Endometrial microvascular endothelial cells (primary cell): Measurements from ENCODE around the gene NEBL. TPM values are rescaled to one million over a fixed set of nuclear protein-coding genes. Genes with fewer than 3 reads are reported as not detected.

Source experiments
- in situ Hi-C: cut with HindIII; loops from 2 replicates; pipeline ENCODE4 v1.10.0; 2017; ENCODE audit warnings: low sequenced_read_pairs, low pct_unique_long_range_greater_than_20kb; ENCODE audit errors: inconsistent ontology term
- total RNA-seq: library from RNA; depleted of rRNA; stranded (reverse); fragments of >200 nt; gene quantifications from one replicate; pipeline ENCODE4 v1.2.3, GENCODE V29; 2015; ENCODE audit errors: inconsistent ontology term

The NEBL gene
- total RNA-seq, 1 donor from 2014 or later: 5.9 TPM

DNA sequence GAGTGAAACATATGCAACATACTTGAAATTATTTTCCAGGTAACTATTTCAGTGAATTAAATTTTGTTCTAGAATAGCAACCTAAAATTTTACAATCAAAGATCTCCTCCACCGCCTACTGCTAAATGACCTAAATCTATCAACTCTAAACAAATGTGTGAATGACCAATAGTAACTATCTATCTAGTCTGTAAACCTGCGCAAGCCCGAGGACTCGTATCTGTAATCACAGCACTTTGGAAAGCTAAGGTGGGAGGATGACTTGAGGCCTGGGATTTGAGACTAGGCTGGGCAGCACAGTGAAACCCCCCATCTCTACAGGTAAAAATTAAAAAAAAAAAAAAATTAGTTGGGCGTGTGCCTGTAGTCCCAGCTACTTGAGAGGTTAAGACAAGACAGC lies 83.0 kb downstream of the NEBL start:
- in situ Hi-C loops: no loop called here

DNA sequence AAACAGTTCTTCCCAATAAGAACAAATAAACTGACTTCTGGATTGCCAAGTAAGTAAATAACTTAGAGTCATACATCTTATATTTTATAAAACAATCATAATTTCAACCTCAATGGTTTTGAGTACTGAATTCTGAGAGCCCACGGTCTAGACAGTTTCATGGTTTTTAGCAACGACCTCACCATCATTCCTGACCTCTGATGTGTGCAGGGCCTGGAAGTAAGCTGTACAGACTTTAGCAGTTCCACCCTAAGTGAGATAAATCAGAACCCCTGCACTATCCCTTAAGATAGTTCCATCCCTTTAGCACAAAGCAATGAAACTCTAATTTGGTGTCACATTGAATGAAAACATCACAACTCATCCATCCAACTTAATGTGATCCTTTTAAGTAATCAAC lies 86.0 kb downstream of the NEBL start:
- in situ Hi-C loops: no loop called here

DNA sequence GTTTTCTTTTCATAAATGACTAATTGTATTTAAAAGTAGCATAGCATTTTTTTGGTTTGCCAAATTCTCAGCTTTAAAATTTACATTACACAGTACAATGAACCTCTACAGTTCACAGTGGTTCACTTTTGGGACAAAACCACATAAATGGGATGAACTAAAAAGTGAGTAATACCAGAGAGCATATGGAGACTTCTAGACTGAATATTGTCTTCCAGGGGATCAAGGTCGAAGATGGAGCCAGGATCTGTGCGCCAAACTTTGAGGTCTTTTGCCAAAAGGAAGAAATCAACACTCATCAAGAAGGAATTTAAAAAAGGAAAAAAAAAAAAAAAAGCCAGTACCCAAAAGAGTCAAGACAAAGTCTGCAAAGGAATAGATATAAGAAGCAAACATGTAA lies 87.5 kb downstream of the NEBL start:
- in situ Hi-C loops: no loop called here

DNA sequence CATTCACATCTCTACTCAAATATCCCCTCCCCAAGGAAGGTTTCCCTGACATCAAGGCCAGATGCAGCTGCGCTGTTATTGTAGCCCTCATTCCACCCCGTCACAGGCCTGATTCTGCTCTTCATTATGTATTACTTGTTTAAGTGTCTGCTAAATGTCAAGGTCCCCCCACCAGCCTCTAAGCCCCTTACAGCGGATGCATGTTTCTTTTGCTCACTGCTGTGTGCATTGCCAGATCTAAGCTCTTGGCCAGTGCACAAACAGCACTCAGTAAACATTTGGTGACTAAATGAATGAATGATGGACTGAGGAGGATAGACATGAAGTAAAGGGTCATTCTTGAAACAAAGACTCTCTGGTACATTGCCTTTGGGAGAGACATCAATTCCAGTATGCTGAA lies 90.6 kb downstream of the NEBL start:
- in situ Hi-C loops: no loop called here

DNA sequence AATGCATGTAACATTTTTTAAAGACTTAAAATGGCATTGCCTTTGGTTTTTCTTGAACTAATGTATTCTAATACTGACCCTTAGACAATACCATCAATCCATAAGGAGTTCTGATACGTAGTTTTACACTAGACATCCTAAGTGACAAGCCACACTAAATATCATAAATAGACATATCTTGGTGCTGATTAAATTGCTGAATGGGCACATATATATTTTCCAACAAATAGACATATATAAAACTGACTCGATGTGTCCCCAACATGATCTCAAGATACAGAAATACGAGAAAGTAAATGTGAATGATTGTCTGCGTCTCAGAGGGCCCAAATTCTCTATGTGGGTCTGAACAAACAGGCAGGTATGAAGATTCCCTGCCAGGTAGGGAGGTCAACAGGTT lies 99.8 kb downstream of the NEBL start:
- in situ Hi-C loops: no loop called here

DNA sequence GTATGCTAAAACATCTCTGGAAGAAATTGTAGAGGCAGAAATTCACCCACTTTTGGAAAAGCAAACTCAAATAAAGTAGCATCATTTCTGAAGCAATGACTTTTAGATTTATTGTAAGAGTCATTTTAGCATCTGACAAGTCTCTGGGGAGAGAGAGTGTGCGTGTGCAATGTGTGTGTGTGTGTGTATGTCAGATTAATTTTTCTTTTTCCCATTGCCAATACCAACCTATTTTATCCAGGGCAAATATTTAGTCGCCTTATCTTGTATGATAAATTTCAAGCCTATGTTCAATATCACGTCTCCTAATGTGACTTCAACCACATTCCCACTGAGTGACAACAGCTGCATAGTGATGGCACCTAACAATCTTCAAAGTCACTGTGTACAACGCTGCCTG lies 101.7 kb downstream of the NEBL start:
- in situ Hi-C loops: no loop called here

DNA sequence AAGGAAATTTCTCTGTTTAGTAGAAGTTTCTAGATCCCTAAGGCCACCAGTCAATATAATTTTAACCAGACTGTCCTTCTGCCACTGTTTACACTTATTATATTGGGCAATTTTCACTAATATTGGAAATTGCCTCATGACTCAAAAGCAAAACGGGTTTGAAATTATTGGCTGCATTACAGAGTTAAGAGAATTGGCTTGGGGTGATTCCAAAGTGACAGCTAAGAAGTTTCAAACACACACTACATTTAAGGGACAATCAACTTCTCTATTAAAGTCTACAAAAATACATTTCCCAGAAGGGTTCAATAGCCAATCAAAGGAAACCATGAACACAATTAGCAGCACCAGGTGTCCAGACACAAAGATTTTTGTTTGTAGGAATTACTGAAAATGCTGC lies 111.9 kb downstream of the NEBL start:
- in situ Hi-C loops: no loop called here

DNA sequence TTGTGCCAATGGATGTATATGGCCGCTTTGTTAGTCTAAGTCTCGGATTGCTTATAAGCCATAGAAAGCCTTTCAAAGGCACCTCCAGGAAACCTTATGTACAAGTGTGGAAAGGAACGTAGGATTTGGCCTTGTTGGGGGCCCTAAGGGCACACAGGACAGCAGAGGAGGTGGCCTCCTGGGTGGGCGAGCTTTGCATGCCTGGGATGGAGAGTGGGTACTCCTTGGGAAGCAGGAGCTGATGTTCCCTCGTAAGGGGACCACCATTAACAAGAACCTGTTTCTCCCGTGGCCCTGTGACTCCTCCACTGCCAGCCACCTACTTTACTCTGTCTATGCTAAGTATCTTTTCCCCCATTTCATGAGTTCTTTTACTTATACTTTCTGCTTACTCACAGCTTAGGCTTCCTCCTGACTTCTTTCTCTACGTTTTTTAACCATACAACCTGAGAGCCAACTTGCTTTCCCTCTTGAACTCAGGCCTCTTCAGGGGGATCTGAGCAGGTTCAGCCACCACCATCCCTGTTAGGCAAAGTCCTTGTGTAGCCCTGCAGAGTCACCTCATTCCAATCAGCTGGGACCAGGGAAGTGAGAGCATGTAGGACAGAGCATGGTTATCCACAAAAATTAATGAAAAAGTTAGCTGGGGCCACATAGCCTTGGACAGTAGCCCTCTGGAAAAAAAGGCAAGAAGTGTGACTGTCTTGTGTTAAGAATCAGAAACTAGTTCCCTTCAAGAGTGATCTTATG lies 118.9 kb downstream of the NEBL start:
- in situ Hi-C loops: no loop called here

DNA sequence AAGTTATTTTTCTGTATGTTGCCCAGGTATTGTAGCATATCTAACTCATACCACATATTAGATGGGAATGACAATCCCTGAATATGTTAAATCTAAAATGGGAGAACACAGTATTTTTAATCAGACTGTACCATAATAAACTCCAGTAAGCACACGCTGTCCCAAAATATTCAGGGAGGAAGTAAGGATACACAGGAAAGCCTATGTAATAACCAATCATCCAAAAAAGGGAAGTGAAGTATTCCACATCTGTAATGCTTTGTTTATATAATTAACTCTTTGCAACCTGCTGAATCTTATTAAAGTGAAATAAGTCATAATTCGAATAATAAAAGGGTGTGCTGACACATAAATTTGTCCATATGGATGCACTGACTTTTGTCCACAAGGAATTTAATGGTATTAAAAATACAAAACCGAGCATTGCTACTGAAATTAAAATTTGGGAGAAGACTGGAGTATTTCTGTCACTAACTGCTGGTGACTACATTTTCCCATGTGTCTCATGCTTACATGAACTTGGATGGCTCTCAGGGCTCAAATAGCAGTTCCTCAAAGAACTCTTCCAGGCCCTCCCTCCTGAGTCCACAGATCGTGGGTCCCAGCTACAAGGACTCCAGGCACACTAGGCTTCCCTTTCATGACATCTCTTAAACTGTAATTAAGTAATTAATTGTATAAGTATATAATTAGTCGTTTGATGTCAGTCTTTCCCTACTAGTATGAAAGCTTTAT lies 120.6 kb downstream of the NEBL start:
- in situ Hi-C loops: no loop called here

DNA sequence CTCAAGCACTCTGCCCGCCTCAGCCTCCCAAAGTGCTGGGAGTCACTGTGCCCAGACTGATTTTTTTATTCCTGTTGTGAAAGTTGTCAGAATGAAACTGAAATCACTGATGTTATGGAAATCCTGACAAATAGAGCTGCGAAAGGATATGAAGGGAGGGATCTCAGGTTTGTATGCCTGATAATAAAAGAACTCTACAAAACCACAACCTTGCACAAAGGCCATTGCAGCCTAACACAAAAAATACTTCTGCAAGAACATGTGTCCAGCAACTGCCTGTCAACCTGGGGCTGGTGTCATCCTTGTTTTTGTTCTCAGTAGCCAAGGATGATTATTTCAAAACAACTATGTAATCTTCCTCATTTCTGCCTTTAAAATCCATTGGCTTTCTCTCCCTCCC lies 126.1 kb downstream of the NEBL start:
- in situ Hi-C loops: no loop called here

DNA sequence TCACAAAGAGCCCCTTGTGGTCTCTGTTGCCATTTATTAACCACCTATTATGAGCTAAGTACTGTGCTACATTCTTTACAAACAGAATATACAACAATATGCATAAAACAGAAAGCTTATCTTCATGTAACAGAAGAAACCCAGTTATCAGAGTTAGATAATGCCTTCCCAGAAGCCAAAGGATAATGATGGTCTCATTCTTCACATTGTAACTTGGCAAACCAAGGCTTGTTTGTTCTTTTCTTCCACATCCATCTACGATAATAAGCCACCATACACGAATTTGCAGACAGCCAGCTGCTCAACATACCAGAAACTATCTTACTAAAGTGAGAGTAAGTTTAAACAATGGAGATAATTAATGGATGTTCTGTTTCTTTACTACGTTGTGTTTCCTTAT lies 127.6 kb downstream of the NEBL start:
- in situ Hi-C loops: no loop called here

DNA sequence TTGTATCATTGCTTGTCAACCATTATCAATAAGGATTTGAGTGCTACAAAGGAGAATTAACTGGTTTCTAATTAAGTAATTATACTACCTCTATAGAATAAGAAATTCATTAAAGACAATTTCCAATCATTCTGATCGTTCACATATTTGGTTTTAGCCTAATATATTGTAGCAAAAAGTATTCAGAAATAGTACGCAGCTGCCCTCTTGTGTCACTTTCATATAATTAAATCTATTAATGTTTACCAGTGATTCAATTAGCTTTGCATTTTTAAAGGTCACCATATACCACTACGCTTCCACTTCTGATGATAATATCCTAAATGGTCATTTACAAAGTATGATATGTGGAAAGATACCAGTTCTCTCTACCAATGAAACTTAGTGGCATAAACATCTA lies 128.3 kb downstream of the NEBL start:
- in situ Hi-C loops: no loop called here

DNA sequence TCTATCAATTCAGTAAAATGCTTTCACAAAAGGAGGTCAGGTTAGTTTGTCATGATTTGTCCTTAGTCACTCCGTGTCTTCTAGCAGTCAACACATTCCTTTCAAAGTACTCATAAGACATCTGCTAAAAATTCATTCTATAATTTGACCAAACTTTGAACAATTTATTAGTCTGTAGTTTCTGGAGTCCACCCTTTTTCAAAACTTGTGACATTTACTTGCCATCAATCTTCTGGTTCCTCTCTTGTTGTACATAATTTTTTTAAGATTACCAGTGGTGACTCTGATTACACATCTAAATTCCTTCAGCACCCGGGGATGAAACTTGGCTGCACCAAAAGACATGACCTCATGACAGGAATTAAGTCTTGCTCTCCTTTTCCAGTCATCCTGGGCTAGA lies 130.1 kb downstream of the NEBL start:
- in situ Hi-C loops: no loop called here

DNA sequence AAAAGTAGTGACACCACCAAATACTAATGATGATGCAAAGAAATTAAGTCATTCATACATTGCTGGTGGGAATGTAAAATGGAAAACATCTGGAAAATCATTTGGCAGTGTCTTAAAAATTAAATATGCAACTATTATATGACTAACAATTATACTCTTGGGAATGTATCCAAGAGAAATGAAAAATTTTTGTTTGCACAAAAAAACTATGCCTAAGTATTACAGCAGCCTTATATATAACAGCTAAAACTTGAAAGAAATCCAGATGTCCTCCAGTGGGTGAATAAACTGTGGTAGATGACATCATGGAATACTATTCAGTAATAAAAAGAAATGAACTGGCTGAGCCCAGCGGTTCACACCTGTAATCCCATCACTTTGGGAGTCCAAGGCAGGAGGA lies 132.0 kb downstream of the NEBL start:
- in situ Hi-C loops: no loop called here

DNA sequence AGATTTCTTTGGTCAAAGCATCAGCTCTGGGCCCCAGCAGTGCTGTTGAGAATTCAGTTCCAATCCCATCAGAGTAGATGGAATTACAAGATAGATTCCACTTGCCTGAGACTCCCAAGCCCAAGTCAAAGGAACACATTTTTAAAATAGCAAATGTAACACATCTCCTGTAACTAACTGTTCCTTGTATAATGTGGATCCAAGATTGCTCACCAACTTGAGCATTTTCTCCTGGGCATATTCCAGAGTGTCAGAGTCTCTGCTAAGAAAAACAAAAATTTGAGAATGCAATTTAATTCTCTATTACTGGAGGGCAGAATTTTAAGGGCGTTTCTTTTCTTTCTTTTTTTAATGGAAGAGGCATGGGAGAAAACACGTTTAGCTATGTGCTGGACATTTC lies 136.7 kb downstream of the NEBL start:
- in situ Hi-C loops: no loop called here

DNA sequence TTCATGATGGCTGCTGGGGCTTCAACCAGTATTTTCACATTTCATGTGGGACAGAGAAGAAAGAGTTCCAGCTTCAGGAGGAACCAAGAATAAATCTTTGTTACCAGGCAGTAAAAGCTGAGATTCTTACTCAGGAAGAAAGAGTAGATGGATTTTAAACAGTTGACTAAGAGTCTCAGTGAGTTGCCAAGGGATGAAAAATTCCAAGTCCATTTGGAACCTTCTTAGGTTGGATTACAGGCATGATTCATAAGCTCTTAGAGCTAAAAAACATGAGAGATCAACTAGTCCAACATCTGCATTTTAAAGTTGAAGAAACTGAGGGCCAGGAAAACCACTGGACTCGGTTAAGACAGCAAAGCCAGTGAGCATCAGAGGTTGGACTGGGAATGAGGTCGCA lies 148.6 kb downstream of the NEBL start:
- in situ Hi-C loops: no loop called here

DNA sequence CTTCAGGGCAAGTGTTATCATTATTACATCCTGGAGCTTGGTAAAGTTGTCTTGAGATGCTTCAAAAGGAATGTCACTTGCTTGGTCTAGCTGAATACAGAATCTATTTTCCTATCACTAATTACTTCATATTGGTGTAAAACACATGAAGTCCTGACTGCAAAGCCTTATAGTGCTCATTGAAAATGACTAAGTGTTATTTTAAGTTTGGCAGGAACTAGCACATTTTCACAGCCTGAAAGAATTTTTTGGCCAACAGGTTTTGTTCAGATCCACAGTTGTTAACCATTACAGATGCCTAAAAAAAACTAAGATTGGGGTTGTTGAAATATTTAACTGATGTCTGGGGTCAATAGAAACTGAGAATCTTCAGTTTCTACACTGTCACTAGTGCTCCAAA lies 149.3 kb downstream of the NEBL start:
- in situ Hi-C loops: no loop called here

DNA sequence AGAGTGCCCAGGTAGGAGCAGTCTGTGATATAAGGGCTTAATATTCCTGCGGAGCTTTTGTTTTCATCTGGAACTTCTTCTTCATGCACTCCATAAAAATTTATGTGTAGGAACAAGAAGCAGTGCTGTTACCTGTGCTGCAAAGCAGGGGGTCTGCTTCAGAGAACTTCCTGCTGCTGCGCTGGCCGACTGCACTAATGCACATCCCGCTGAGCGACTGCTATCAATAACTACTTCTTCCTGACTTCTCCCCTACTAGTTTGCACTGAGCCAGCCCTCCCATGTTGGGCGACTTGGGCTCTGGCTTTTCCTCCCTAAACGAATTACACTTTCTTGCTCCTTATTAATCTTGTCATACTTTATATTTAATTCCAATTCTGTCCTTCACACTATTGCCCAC lies 150.3 kb downstream of the NEBL start:
- in situ Hi-C loops: no loop called here

DNA sequence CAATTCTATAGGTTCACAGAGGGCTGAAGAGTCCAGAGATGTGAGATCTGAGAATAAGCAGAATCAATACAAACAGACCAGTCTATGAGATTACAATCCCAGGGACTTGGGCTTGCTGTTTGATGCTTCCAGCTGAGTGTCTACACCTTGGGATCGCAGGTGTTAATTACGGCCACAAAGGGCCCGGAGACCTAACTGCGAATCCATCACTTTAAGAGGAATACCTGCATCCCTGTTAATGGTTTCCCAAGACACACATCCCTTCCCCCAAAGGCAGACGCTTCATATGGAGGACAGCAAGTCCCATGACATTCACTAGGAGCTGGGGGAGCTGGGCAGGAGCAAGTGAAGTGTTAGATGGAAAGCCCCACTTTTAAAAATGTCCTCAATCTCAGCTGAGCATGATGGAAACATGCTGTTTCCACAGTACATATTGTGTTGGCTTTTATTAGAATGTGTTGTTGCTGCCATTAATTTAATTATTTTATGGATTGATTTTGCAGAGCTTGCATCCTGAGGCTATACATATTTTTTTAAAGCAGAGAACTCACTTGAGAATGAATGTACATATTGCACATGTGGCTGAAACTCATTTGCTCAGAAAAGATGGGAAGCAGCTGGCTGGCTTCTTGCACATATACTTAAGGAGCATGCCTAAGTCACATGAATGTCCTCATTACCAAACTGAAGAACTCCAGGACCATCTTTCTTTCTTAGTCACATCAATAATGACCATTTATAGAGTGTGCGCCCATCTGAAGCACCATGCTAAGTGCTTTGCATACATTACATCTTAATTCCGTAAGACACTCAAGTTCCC lies 151.3 kb downstream of the NEBL start:
- in situ Hi-C loops: no loop called here

DNA sequence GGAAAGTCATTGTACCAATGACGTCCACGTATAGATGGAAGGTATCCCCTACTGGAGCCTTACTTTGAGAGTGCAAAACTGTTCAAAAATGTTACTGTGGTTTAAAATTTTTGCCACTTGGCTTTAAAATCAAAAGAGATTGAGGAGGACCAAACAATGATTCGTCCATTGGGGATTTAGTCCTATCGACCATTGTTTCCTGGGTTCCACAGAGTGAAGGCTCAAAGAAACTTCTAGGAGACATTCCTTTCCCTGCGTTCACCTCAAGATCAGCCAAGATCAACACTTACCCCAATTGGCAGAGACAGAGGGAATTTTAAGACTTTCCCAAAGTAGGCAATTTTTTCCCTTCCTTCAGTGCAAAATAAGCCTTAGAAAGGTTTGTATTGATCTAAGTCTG lies 152.3 kb downstream of the NEBL start:
- in situ Hi-C loops: no loop called here
